Brain microvascular endothelial cell (primary cell): ENCODE measurements around the gene TNFRSF11A.

Experiments used
- DNase-seq: peaks from one replicate; pipeline ENCODE4 v3.0.0-alpha.2; 2020
- H3K27ac ChIP-seq: fragments of 250-450 bp; sonication (Bioruptor Pico); 2 replicates; pipeline ENCODE4 v1.5.1; 2020; ENCODE audit warnings: mild to moderate bottlenecking, moderate library complexity
- H3K27me3 ChIP-seq: fragments of 250-450 bp; sonication (Bioruptor Pico); replicated peaks from 2 replicates; pipeline ENCODE4 v1.5.1; 2020; ENCODE audit warnings: mild to moderate bottlenecking
- H3K36me3 ChIP-seq: fragments of 250-450 bp; sonication (Bioruptor Pico); replicated peaks from 2 replicates; pipeline ENCODE4 v1.5.1; 2020; ENCODE audit warnings: mild to moderate bottlenecking
- H3K4me3 ChIP-seq: 2 replicates; pipeline ENCODE4 v1.5.1; 2011; ENCODE audit warnings: low read depth, mild to moderate bottlenecking, control low read depth, low read length, moderate library complexity
- in situ Hi-C: cut with HindIII; loops from 2 replicates; pipeline ENCODE4 v1.10.0; 2017; ENCODE audit warnings: low sequenced_read_pairs, low pct_ligation_motif_present
- TF ChIP-seq, protein P1 (sequence below): IDR thresholded peaks from 2 replicates; pipeline ENCODE4 v1.5.1; 2011; ENCODE audit warnings: low read depth, mild to moderate bottlenecking, moderate library complexity, low read length, control low read depth, inconsistent platforms; ENCODE audit errors: missing control alignments

Gene TNFRSF11A

DNA sequence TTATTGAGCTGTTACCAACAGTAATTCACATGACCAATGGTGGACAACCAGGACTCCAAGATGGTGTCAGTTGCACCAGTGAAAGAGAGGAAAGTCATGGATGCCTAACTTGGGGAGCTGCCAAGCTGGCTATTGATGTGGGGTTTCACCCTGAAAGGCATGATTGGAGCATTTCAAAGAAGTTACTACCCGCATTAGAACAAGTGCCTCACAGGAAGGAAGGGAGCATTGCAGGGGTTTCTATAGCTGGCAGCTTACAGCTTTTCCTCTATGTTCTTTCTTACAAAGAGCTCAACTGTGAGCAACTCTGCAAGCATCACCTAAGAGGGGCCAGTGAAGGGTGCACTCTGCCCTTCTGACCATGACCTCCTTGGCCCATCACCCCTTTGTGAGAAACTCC, 93.1 kb downstream of the TNFRSF11A start:
- no peak overlapping the region for H3K27ac ChIP-seq
- H3K27me3 ChIP-seq = no peaks in the 10 kb centered on the region
- no peak for DNase-seq
- in situ Hi-C loops = no loop called here
- H3K4me3 ChIP-seq = no peak overlapping the region
- TF ChIP-seq, protein P1, sequence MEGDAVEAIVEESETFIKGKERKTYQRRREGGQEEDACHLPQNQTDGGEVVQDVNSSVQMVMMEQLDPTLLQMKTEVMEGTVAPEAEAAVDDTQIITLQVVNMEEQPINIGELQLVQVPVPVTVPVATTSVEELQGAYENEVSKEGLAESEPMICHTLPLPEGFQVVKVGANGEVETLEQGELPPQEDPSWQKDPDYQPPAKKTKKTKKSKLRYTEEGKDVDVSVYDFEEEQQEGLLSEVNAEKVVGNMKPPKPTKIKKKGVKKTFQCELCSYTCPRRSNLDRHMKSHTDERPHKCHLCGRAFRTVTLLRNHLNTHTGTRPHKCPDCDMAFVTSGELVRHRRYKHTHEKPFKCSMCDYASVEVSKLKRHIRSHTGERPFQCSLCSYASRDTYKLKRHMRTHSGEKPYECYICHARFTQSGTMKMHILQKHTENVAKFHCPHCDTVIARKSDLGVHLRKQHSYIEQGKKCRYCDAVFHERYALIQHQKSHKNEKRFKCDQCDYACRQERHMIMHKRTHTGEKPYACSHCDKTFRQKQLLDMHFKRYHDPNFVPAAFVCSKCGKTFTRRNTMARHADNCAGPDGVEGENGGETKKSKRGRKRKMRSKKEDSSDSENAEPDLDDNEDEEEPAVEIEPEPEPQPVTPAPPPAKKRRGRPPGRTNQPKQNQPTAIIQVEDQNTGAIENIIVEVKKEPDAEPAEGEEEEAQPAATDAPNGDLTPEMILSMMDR = no peak
- H3K36me3 ChIP-seq = no peaks in the 10 kb centered on the region

DNA sequence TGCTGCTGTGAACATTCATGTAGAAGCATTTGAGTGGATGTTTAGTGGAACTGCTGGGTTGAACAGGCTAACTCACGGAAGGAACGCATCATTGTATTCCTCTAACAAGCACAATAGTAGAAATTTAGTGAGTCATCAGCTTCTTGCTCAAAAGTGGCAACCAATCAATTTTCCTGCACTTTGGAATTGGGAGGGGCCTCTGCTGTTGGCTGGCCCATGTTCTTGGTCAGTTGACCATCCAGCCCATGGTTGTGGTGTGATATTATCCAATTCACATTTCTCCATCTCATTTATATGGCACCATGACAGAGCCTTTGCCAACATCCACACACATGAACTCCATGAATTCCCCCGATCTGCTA, 95.0 kb downstream of the TNFRSF11A start:
- in situ Hi-C loops = no loop called here
- TF ChIP-seq, protein P1 = no peak
- peak; percentile 26 for DNase-seq
- H3K4me3 ChIP-seq = no peak overlapping the region
- no peaks in the 10 kb centered on the region for H3K36me3 ChIP-seq
- H3K27ac ChIP-seq = peak overlapping the region; percentile 34
- H3K27me3 ChIP-seq = no peaks in the 10 kb centered on the region

DNA sequence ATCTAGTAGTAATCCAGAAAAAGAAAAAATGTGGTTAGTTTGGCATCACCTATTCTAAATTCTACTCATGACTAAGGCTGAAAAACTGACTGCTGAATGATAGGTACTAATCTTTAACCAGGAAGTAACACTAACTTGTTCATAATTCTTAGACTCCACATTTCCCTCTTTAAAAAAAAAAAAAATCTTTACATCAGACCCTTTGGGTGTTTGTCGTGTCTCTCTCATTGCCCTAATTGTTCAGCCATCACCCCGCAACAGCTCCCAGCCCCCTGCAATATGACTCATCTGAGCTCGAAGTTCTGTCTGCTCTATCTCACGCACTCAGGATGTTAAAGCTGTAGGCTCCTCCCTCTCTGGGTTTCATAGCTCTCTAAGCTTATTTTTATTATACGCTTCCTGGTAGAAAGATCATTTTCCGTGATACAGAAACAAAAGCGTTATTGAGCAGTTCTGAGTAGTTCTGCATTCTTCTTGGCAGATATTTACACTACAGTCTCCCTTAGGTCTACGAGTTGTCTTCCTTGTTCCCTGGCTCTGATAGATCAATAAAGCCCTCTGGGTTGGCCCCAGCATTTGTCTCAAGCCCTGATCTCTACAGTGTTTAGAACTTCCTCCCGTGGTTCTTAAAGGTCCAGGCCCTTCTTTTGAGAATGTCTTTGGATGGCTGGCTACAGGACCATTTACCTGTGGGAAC, 95.6 kb downstream of the TNFRSF11A start:
- Histone ChIP-seq H3K27me3 (no peaks in the 10 kb centered on the region), H3K27ac (peak overlapping the region; percentile 34), H3K36me3 (no peaks in the 10 kb centered on the region), H3K4me3 (peak overlapping the region; percentile 6)
- TF ChIP-seq, protein P1 = no peak
- peak; percentile 54 for DNase-seq
- in situ Hi-C loops = no loop called here

GRCh38 chr18:62425465-62426190, 100.5 kb downstream of the TNFRSF11A start:
- Histone ChIP-seq H3K36me3 (no peaks in the 10 kb centered on the region), H3K27me3 (no peaks in the 10 kb centered on the region), H3K4me3 (peak overlapping the region; percentile 38), H3K27ac (peak overlapping the region; percentile 21)
- TF ChIP-seq, protein P1 = peak; percentile 86
- in situ Hi-C loops = no loop called here
- DNase-seq = peak; percentile 92

GRCh38 chr18:62426191-62426488, 101.0 kb downstream of the TNFRSF11A start:
- TF ChIP-seq, protein P1 = no peak
- in situ Hi-C loops = no loop called here
- Histone ChIP-seq H3K4me3 (no peak overlapping the region), H3K27ac (no peak overlapping the region), H3K27me3 (no peaks in the 10 kb centered on the region), H3K36me3 (no peaks in the 10 kb centered on the region)
- no peak for DNase-seq
